ENCODE results near the gene ACO2. TPM values are rescaled to one million over a fixed set of nuclear protein-coding genes. Genes with fewer than 3 reads are reported as not detected.

ACO2 gene
- total and polyA plus RNA-seq, 2 of the 13 experiments (the other 11 are each of a cell fraction or from before 2014, with no cell fraction given) = 19.2 to 45.6 TPM

- Histone ChIP-seq H3K4me3 (replicated peaks in 1 of 3; ENCODE audit: insufficient read depth in 1 of 3, low read depth in 2 of 3, low read length in 3 of 3) (no peak overlapping the region), H3K4me1 (ENCODE audit: insufficient read depth, low read length) (no peaks in the 10 kb centered on the region), H3K36me3 (replicated peaks in 1 of 2; ENCODE audit: control insufficient read depth in 1 of 2, insufficient read depth in 2 of 2, low read length in 2 of 2) (peaks cover 0 to 3% of the 10 kb centered on the region in 2 experiments; a peak in 2 of 5 replicates), H3K9me3 (ENCODE audit: low read length) (no peaks in the 10 kb centered on the region), H3K79me2 (ENCODE audit: insufficient read depth, low read length) (no peaks in the 10 kb centered on the region), H3K27ac (ENCODE audit: extremely low read length, insufficient read depth, low read length) (no peak overlapping the region), H3K4me2 (ENCODE audit: low read depth, low read length) (no peak overlapping the region), H3K27me3 (ENCODE audit: control insufficient read depth in 1 of 2, insufficient read depth in 2 of 2, low read length in 2 of 2) (no peaks in the 10 kb centered on the region; a peak in 1 of 5 replicates), H4K20me1 (ENCODE audit: insufficient read depth, low read length) (no peaks in the 10 kb centered on the region), H2AFZ (ENCODE audit: low read length) (no peak overlapping the region), H3K9ac (ENCODE audit: insufficient read depth, low read depth, low read length) (no peak overlapping the region)
- FAIRE-seq (no peak), ATAC-seq (no peak), DNase-seq (ENCODE audit: low spot score) (no peak)
- ChIA-PET CTCF (ENCODE audit: low intra/inter-chr PET ratio, low total read pairs) (no interaction called here), POLR2A (no interaction called here)
- WGBS (ENCODE audit: low lambda C conversion rate) = 87% methylated on average over 5 of the region's 14 CpGs
- in situ Hi-C loops (cut with HindIII; ENCODE audit: extremely low pct_ligation_motif_present, low pct_unique_long_range_greater_than_20kb) = no loop called here
- intact Hi-C loops (cut with micrococcal nuclease; ENCODE audit: unreplicated experiment) = no loop called here
- BruUV-seq (replicated peaks) = no TSS peak
- no peak for TF ChIP-seq HDAC2 (CRISPR knock-in tag; IDR thresholded peaks at IDR 0.05)
- no peak for TF ChIP-seq ZNF761 (CRISPR knock-in tag; conservative IDR thresholded peaks at IDR 0.05)
- no peak for TF ChIP-seq SNAPC2 (CRISPR knock-in tag; IDR thresholded peaks at IDR 0.05)
- no peak for TF ChIP-seq ZNF570 (CRISPR knock-in tag; IDR thresholded peaks at IDR 0.05; ENCODE audit: borderline replicate concordance)
- no peak for TF ChIP-seq ZNF326 (CRISPR knock-in tag; IDR thresholded peaks at IDR 0.05; ENCODE audit: borderline replicate concordance)
- no peak for TF ChIP-seq ZNF512B (CRISPR knock-in tag; IDR thresholded peaks at IDR 0.05; ENCODE audit: borderline replicate concordance)
- TF ChIP-seq DMTF1 (CRISPR knock-in tag; IDR thresholded peaks at IDR 0.05) = no peak
- TF ChIP-seq ZFP62 (CRISPR knock-in tag; IDR thresholded peaks at IDR 0.05) = no peak
- no peak for TF ChIP-seq MIER3 (CRISPR knock-in tag; IDR thresholded peaks at IDR 0.05; ENCODE audit: borderline replicate concordance)
- no peak for TF ChIP-seq HNRNPL (IDR thresholded peaks at IDR 0.05; ENCODE audit: low read depth, low read length)
- no peak for TF ChIP-seq PHF8 (CRISPR knock-in tag; IDR thresholded peaks at IDR 0.05)
- no peak for TF ChIP-seq BRCA1 (CRISPR knock-in tag; IDR thresholded peaks at IDR 0.05)
- no peak for TF ChIP-seq ZNF747 (CRISPR knock-in tag; IDR thresholded peaks at IDR 0.05; ENCODE audit: borderline replicate concordance)
- TF ChIP-seq CSRNP2 (CRISPR knock-in tag; conservative IDR thresholded peaks at IDR 0.05; ENCODE audit: low read depth) = no peak
- TF ChIP-seq CEBPB (IDR thresholded peaks at IDR 0.05; ENCODE audit: borderline replicate concordance, low read depth, low read length) = no peak
These were observed 102.9 kb downstream of the ACO2 start for GRCh38 chr22:41571786-41572185.

All from HepG2 (cell line).